GM12873 (cell line): ENCODE results near the gene SORL1.

Source experiments
- CTCF ChIP-seq: IDR thresholded peaks from 2 replicates; pipeline ENCODE4 v1.5.1; 2012; ENCODE audit warnings: low read depth, mild to moderate bottlenecking, moderate library complexity, low read length, control low read depth; ENCODE audit not compliant: insufficient read depth; ENCODE audit errors: missing control alignments

SORL1 gene

GRCh38 chr11:121421149-121421901, 30.8 kb upstream of the SORL1 start:
- peak; percentile 28 for TF ChIP-seq CTCF

DNA sequence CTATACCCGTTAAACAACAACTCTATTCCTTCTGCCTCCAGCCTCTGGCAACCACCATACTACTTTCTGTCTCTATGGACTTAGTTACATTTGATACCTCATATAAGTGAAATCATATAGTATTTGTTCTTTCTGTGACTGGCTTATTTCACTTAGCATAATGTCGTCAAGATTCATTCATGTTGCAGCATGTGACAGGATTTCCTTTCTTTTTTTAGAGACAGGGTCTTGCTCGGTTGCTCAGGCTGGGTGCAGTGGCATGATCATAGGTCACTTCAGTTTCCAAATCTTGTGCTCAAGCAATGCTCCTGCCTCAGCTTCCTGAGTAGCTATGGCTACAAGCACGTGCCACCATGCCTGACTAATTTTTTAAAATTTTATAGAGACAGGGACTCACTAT, 29.4 kb upstream of the SORL1 start:
- TF ChIP-seq CTCF, result no peak

DNA sequence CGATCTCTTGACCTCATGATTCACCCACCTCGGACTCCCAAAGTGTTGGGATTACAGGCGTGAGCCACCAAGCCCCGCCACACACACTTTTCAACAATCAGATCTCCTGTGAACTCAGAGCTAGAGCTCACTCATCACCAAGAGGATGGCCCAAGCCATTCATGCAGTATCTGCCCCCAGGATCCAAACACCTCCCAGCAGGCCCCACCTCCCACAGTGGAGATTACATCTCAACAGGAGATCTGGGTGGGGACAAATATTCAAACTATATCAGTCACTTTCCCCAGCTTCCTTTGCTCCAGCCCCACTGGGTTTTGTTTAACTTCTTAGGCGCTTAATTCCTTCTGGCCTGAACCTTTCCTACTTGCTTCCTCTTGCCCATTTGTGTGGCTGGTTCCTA, 26.3 kb upstream of the SORL1 start:
- no peak for TF ChIP-seq CTCF

DNA sequence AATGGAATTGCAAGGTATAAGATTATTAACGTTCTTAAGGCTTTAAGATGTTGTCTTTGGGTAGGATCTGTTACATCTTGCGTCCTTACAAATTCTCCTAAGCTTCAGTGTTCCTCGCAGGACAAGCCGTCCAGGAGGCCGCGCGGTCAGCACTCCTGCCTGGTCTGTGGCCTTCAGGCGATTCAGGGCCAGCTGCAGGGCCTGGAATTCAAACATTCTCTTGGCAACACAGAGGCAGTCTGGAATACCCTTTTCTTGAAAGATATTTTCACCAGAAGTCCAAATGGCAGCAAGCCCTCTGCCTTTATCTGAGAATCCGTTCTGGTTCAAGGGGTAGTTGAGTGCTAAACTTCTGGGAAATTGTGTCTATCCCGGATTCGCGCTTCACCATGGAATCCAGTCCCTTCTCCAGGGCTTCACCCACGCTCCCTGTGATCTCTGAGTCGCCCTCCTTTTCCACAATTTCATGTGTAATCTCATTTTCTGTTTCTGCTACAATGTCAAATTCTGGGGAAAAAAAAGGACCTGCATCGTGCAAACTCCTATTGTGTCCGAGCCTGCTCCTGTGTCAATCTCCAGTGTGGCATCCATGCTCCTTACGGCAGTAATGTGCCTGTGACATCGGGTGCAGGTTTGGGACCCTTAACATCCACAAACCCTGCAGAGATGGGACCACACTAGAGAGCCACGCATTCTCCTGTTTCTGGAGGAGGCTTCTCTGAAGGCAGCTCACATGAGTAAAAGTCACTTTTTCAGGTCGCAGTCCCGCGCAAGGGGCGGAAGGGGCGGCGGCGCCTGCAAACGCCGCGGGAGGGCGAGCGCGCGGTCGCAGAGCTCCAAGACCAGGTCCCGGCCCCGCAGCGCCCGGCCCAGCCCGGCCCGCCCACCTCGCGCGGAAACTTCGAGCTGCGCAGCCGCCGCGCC, 25.4 kb upstream of the SORL1 start:
- TF ChIP-seq CTCF, result peak; percentile 23

- no peak for TF ChIP-seq CTCF
These were observed 24.7 kb upstream of the SORL1 start for GRCh38 chr11:121427400-121427744.

GRCh38 chr11:121429556-121429955, 22.6 kb upstream of the SORL1 start:
- no peak for TF ChIP-seq CTCF

GRCh38 chr11:121431820-121432526, 20.1 kb upstream of the SORL1 start:
- no peak for TF ChIP-seq CTCF
